Lower leg skin (tissue), 4 donors: Measurements from ENCODE around the gene LNX1. TPM values are rescaled to one million over a fixed set of nuclear protein-coding genes. Genes with fewer than 3 reads are reported as not detected.

Source experiments
- DNase-seq, 2 donors: peaks; one replicate each; pipeline ENCODE4 v3.0.0-alpha.2; 2019; ENCODE audit warnings: low spot score in 2 of 2
- H3K4me3 ChIP-seq: fragments of 200-600 bp; sonication (generic); 2 replicates; pipeline ENCODE4 v1.5.1; 2017; ENCODE audit warnings: mild to moderate bottlenecking, low read depth; ENCODE audit not compliant: poor library complexity, severe bottlenecking
- POLR2A ChIP-seq, 2 donors: fragments of 450-650 bp; IDR thresholded peaks; one replicate each; pipeline ENCODE4 v1.6.1; 2016 to 2017; ENCODE audit warnings: antibody characterized with exemption in 2 of 2, mild to moderate bottlenecking in 1 of 2, moderate library complexity in 1 of 2
- WGBS, 2 donors: methylation state at CpG; one replicate each; pipeline ENCODE4 v1.1.5; 2018; 5-methylcytosine and 5-hydroxymethylcytosine counted together
- intact Hi-C: fragments of 100-400 bp; cut with DNase I; formaldehyde crosslinking; loops from one replicate; pipeline ENCODE4 v1.15.0; 2023; ENCODE audit warnings: low total_unique reads
- total RNA-seq, 4 donors: library from RNA; depleted of rRNA; stranded (reverse); fragments of >200 nt; gene quantifications; one replicate each; pipeline ENCODE4 v1.1.0, GENCODE V29; 2016
- TF ChIP-seq, protein P1 (sequence below), 3 donors: fragments of 450-650 bp; IDR thresholded peaks; one replicate each; pipeline ENCODE4 v1.5.1; 2016; ENCODE audit warnings: antibody characterized with exemption in 3 of 3, mild to moderate bottlenecking in 3 of 3, moderate library complexity in 2 of 3

LNX1 gene
- total RNA-seq, 4 donors from 2014 or later = 37.0 to 79.9 (median 49.5) TPM

DNA sequence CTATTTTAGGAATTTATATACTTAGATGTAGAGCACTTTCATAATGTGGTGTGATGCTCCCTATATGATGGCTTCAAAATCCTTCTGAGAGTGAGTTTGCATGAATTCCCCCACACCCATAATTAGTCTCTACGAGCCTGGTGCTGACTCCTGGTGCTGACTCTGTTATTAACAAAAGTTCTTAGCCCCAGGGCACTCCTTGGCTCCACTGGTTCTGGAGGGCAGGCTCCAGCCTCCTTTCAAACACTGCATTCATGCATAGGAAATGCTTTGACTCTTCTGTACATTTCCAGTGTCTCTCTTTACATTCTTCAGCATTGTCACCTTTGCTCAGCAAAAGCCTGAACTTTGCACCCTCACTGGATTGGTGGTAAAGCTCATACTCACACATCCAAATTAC is 64.0 kb downstream of the LNX1 start:
- DNase-seq = no peak
- H3K4me3 ChIP-seq = no peak overlapping the region
- intact Hi-C loops = no loop called here
- WGBS, 2 donors = 39 to 44% methylated on average over 1 of the region's 1 CpG
- TF ChIP-seq, protein P1, sequence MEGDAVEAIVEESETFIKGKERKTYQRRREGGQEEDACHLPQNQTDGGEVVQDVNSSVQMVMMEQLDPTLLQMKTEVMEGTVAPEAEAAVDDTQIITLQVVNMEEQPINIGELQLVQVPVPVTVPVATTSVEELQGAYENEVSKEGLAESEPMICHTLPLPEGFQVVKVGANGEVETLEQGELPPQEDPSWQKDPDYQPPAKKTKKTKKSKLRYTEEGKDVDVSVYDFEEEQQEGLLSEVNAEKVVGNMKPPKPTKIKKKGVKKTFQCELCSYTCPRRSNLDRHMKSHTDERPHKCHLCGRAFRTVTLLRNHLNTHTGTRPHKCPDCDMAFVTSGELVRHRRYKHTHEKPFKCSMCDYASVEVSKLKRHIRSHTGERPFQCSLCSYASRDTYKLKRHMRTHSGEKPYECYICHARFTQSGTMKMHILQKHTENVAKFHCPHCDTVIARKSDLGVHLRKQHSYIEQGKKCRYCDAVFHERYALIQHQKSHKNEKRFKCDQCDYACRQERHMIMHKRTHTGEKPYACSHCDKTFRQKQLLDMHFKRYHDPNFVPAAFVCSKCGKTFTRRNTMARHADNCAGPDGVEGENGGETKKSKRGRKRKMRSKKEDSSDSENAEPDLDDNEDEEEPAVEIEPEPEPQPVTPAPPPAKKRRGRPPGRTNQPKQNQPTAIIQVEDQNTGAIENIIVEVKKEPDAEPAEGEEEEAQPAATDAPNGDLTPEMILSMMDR (IDR thresholded peaks at IDR 0.05) = no peak
- TF ChIP-seq POLR2A (IDR thresholded peaks at IDR 0.05) = no peak

DNA sequence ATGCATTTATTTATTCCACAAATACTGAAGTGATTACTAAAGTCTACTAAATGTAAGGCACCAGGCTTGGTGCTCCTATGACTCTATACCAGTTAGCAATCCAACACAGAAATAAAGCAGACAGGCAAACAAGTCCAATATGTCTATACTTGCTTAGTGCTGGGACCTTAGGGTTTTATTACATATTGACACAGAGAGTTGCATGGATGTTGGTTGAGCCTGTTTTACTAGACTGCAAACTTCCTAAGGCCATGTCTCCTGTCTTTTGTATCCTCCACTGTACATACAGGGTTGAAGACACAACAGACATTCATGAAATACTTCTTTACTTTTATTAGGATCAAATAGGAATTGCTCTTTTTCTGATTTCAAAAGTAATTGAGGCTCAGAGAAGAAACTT is 69.0 kb downstream of the LNX1 start:
- no peak for DNase-seq
- TF ChIP-seq, protein P1 (IDR thresholded peaks at IDR 0.05) = no peak
- no peak for TF ChIP-seq POLR2A (IDR thresholded peaks at IDR 0.05)
- no peak overlapping the region for H3K4me3 ChIP-seq
- intact Hi-C loops = no loop called here

DNA sequence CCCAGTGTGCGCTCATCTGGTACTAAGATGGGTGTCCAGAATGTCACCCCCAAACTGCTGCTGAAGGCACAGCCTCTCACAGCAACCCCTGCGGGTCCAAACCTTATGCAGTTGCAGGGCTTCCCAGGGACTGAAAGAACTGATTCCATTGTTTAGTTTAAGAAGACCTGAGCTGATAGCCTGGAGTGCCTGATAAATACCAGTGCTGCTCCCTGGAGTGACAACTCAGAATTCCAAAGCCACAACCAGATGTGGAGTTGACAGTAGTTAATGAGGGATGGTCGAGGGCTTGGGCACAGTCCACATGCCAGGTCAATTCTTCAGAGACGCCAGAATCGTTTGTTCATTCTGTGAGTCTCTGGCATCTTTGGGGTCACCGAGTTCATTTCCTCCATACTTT is 71.2 kb downstream of the LNX1 start:
- DNase-seq = no peak
- 71 to 84% methylated on average over 6 of the region's 6 CpGs for WGBS, 2 donors
- TF ChIP-seq POLR2A (IDR thresholded peaks at IDR 0.05) = no peak
- TF ChIP-seq, protein P1 (IDR thresholded peaks at IDR 0.05) = no peak
- H3K4me3 ChIP-seq = no peak overlapping the region
- intact Hi-C loops = no loop called here

DNA sequence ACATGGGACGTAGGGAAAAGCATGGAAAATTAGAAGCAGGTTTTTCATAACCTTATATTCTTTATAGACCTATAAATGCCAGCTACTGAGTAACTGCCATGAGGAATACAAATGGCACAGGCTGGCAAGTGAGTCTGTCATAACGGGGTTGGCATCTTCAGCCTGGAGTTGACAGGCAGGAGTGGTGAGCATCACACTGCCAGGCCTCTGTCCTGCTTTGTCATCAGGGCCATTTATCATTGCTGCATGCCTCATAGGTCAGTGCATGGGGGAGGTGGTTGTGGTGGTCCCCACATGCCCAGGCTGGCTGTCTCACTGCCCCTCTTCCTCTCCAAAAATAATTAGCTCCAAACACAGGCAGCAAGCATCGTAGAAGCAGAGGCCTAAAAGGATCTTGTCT is 72.5 kb downstream of the LNX1 start:
- H3K4me3 ChIP-seq = no peak overlapping the region
- TF ChIP-seq POLR2A (IDR thresholded peaks at IDR 0.05) = no peak
- TF ChIP-seq, protein P1 (IDR thresholded peaks at IDR 0.05) = no peak
- intact Hi-C loops = no loop called here
- 91 to 96% methylated on average over 3 of the region's 3 CpGs for WGBS, 2 donors
- DNase-seq = no peak

DNA sequence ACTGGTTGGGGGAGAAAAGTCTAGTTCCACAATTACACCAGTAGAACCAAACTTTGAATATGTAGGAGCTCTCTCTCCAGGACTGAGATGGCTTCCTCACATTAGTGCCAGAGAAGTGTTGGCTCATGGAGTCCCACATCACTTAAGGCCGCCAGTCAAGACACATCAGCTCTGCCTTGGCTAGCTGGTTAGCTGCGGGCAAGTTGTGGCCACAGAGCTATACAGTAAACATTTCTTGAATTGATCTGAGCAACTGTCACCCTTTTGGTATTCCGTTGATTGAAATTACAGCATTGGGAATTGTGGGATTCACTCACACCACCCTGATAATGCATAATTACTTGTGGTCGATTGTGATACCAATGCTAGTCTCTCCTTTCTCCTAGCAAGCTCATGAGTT is 76.2 kb downstream of the LNX1 start:
- WGBS, 2 donors = 84 to 88% methylated on average over 4 of the region's 4 CpGs
- no peak overlapping the region for H3K4me3 ChIP-seq
- intact Hi-C loops = no loop called here
- DNase-seq = no peak
- TF ChIP-seq, protein P1 (IDR thresholded peaks at IDR 0.05) = no peak
- no peak for TF ChIP-seq POLR2A (IDR thresholded peaks at IDR 0.05)

DNA sequence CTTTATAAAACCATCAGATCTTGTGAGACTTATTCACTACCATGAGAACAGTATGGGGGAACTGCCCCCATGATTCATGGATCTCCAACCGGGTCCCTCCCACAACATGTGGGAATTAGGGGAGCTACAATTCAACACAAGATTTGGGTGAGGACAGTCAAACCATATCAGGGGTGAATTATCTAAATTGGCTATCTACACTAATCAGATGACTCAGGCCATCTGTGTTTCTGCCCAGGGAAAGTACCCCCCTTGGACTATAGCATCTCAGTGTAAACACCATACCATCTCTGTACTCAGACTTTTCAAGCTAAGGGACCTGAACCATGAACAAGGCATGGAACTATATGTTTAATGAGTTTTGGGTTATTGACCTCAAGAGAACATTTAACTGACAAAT is 76.8 kb downstream of the LNX1 start:
- no peak overlapping the region for H3K4me3 ChIP-seq
- DNase-seq = no peak
- TF ChIP-seq, protein P1 (IDR thresholded peaks at IDR 0.05) = no peak
- TF ChIP-seq POLR2A (IDR thresholded peaks at IDR 0.05) = no peak
- 0% methylated on average over 1 of the region's 1 CpG for WGBS, 2 donors
- intact Hi-C loops = no loop called here
